IMR-90 (cell line): ENCODE results near the gene SLC43A2. TPM values are rescaled to one million over a fixed set of nuclear protein-coding genes. Genes with fewer than 3 reads are reported as not detected.

Experiments used
- ATAC-seq: fragments of 200-7000 bp; cut with Tn5 transposase; 2 replicates; pipeline ENCODE4 v1.9.1; 2020; ENCODE audit warnings: low read depth, mild to moderate bottlenecking, moderate library complexity
- BruUV-seq: library from RNA; stranded (reverse); fragments of 400-500 nt; replicated peaks from 2 replicates; lab custom pipeline; 2021; lab: Mats Ljungman, UMichigan
- CTCF ChIA-PET: fragments of 300-600 bp; formaldehyde crosslinking; extraction: SDS; loops from one replicate; lab custom pipeline; 2021; ENCODE audit warnings: antibody characterized with exemption; lab: Yijun Ruan, JAX
- POLR2A ChIA-PET: fragments of 300-600 bp; sonication (Branson Sonifier 250); formaldehyde crosslinking; loops from one replicate; lab custom pipeline; 2022; ENCODE audit warnings: antibody characterized with exemption; ENCODE audit not compliant: unreplicated experiment; lab: Charles Lee
- DNase-seq: peaks from one replicate; pipeline ENCODE4 v3.0.0; 2013
- H2AFZ ChIP-seq: replicated peaks from 2 replicates; pipeline ENCODE3; 2013; ENCODE audit warnings: low read length, mild to moderate bottlenecking; ENCODE audit not compliant: poor library complexity
- H2AK5ac ChIP-seq: 2 replicates; pipeline ENCODE4 v1.6.1; 2013; ENCODE audit warnings: low read depth, low read length, inconsistent platforms
- H2AK9ac ChIP-seq: replicated peaks from 2 replicates; pipeline ENCODE3; 2013; ENCODE audit warnings: mild to moderate bottlenecking, low read depth, low read length, moderate library complexity; ENCODE audit not compliant: poor library complexity
- H2BK120ac ChIP-seq: 2 replicates; pipeline ENCODE4 v1.6.1; 2013; ENCODE audit warnings: low read depth, low read length, inconsistent platforms
- H2BK15ac ChIP-seq: 3 replicates; pipeline ENCODE4 v1.6.1; 2013; ENCODE audit warnings: low read depth, low read length, inconsistent platforms
- H2BK20ac ChIP-seq: 2 replicates; pipeline ENCODE4 v1.6.1; 2013; ENCODE audit warnings: low read depth, mild to moderate bottlenecking, inconsistent platforms, low read length, moderate library complexity
- H2BK5ac ChIP-seq: 2 replicates; pipeline ENCODE4 v1.6.1; 2013; ENCODE audit warnings: mild to moderate bottlenecking, low read depth, low read length, inconsistent platforms; ENCODE audit not compliant: poor library complexity, severe bottlenecking
- H3K14ac ChIP-seq: replicated peaks from 2 replicates; pipeline ENCODE4 v1.6.1; 2013; ENCODE audit warnings: low read depth, low read length, inconsistent platforms
- H3K18ac ChIP-seq: 2 replicates; pipeline ENCODE4 v1.6.1; 2013; ENCODE audit warnings: low read depth, low read length, control low read depth
- H3K23ac ChIP-seq: 2 replicates; pipeline ENCODE4 v1.6.1; 2013; ENCODE audit warnings: low read depth, low read length, inconsistent platforms
- H3K27ac ChIP-seq: 2 replicates; pipeline ENCODE4 v1.5.1; 2013; ENCODE audit warnings: mild to moderate bottlenecking, control low read depth, low read length; ENCODE audit not compliant: insufficient read depth
- H3K27me3 ChIP-seq: 2 replicates; pipeline ENCODE4 v1.6.1; 2013; ENCODE audit warnings: low read length; ENCODE audit not compliant: control insufficient read depth, insufficient read depth
- H3K36me3 ChIP-seq: 2 replicates; pipeline ENCODE4 v1.6.1; 2013; ENCODE audit warnings: low read length, mixed read lengths; ENCODE audit not compliant: control insufficient read depth, insufficient read depth
- H3K4ac ChIP-seq: 2 replicates; pipeline ENCODE4 v1.6.1; 2013; ENCODE audit warnings: low read depth, low read length, inconsistent platforms
- H3K4me1 ChIP-seq: 2 replicates; pipeline ENCODE4 v1.6.1; 2013; ENCODE audit warnings: low read length, mixed read lengths; ENCODE audit not compliant: control insufficient read depth, insufficient read depth
- H3K4me2 ChIP-seq: 2 replicates; pipeline ENCODE4 v1.6.1; 2013; ENCODE audit warnings: low read depth, mild to moderate bottlenecking, control low read depth, low read length, moderate library complexity
- H3K4me3 ChIP-seq: 2 replicates; pipeline ENCODE4 v1.5.1; 2013; ENCODE audit warnings: low read depth, mild to moderate bottlenecking, control low read depth, low read length, moderate library complexity; ENCODE audit not compliant: insufficient read depth
- H3K56ac ChIP-seq: 2 replicates; pipeline ENCODE4 v1.6.1; 2013; ENCODE audit warnings: low read length, inconsistent platforms; ENCODE audit not compliant: insufficient read depth; ENCODE audit errors: extremely low read depth
- H3K79me1 ChIP-seq, 2 experiments: 2 replicates each; pipeline ENCODE4 v1.6.1; 2013; ENCODE audit warnings: low read length in 2 of 2, inconsistent platforms in 1 of 2, low read depth in 1 of 2
- H3K9ac ChIP-seq: 2 replicates; pipeline ENCODE4 v1.6.1; 2013; ENCODE audit warnings: low read depth, low read length, control low read depth
- H3K9me1 ChIP-seq: 2 replicates; pipeline ENCODE4 v1.6.1; 2013; ENCODE audit warnings: low read length, inconsistent platforms; ENCODE audit not compliant: insufficient read depth
- H3K9me3 ChIP-seq: 2 replicates; pipeline ENCODE4 v1.6.1; 2013; ENCODE audit warnings: low read length; ENCODE audit not compliant: control insufficient read depth, insufficient read depth
- H4K20me1 ChIP-seq: 2 replicates; pipeline ENCODE4 v1.6.1; 2013; ENCODE audit warnings: low read length, inconsistent platforms; ENCODE audit not compliant: insufficient read depth
- H4K5ac ChIP-seq: 2 replicates; pipeline ENCODE4 v1.6.1; 2013; ENCODE audit warnings: mild to moderate bottlenecking, low read depth, low read length, control low read depth
- H4K8ac ChIP-seq, 2 experiments: 2 replicates each; pipeline ENCODE4 v1.6.1; 2013; ENCODE audit warnings: low read depth in 2 of 2, low read length in 2 of 2, control low read depth in 1 of 2, inconsistent platforms in 1 of 2
- H4K91ac ChIP-seq: 2 replicates; pipeline ENCODE4 v1.6.1; 2013; ENCODE audit warnings: low read depth, low read length, inconsistent platforms; ENCODE audit not compliant: insufficient read depth
- BHLHE40 ChIP-seq: fragments of 150-350 bp; IDR thresholded peaks from 2 replicates; pipeline ENCODE4 v1.6.1; 2016; ENCODE audit warnings: mild to moderate bottlenecking, low read depth, low read length
- CEBPB ChIP-seq: IDR thresholded peaks from 2 replicates; pipeline ENCODE4 v1.6.1; 2012; ENCODE audit warnings: low read depth, low read length, improper control_type of control experiment
- MAFK ChIP-seq: IDR thresholded peaks from 2 replicates; pipeline ENCODE4 v1.6.1; 2012; ENCODE audit warnings: low read depth, low read length, improper control_type of control experiment
- MAZ ChIP-seq: IDR thresholded peaks from 2 replicates; pipeline ENCODE4 v1.6.1; 2012; ENCODE audit warnings: low read depth, mild to moderate bottlenecking, low read length, improper control_type of control experiment, moderate library complexity, borderline replicate concordance
- POLR2A ChIP-seq: IDR thresholded peaks from 2 replicates; pipeline ENCODE4 v1.6.1; 2012; ENCODE audit warnings: mild to moderate bottlenecking, low read depth, low read length
- SMC3 ChIP-seq: fragments of 150-350 bp; IDR thresholded peaks from 2 replicates; pipeline ENCODE4 v1.6.1; 2016; ENCODE audit warnings: low read depth, mild to moderate bottlenecking, antibody characterized with exemption, low read length, moderate library complexity
- WGBS, 2 experiments: methylation state at CpG; one replicate each; pipeline versions ENCODE4 v1.1.5 to v1.1.7; 2013; ENCODE audit warnings: missing lambda C conversion rate in 2 of 2; ENCODE audit not compliant: insufficient read length in 1 of 2; ENCODE audit errors: extremely low coverage in 2 of 2; 5-methylcytosine and 5-hydroxymethylcytosine counted together
- dilution Hi-C: fragments of 300-500 bp; cut with HindIII; formaldehyde crosslinking; loops from one replicate; pipeline ENCODE4 v1.14.3; 2018; ENCODE audit warnings: low sequenced_read_pairs; ENCODE audit not compliant: unreplicated experiment
- in situ Hi-C: fragments of 300-500 bp; cut with MboI; formaldehyde crosslinking; loops from 3 replicates; pipeline ENCODE4 v1.14.3; 2019; ENCODE audit warnings: low sequenced_read_pairs, inconsistent platforms, mixed read lengths
- intact Hi-C: fragments of 100-400 bp; cut with micrococcal nuclease; formaldehyde crosslinking; loops from 2 replicates; pipeline ENCODE4 v1.10.0; 2022
- polyA plus RNA-seq, 3 experiments: library from polyadenylated mRNA; depleted of rRNA; stranded (reverse); fragments of >200 nt; gene quantifications; 2 replicates each; pipeline ENCODE4 v1.2.3, GENCODE V29; 2012; ENCODE audit warnings: low replicate concordance in 1 of 3
- total RNA-seq: library from RNA; depleted of rRNA; stranded (reverse); fragments of >200 nt; gene quantifications from 2 replicates; pipeline ENCODE4 v1.2.3, GENCODE V29; 2012
- TF ChIP-seq, protein P1 (sequence below): fragments of 150-350 bp; IDR thresholded peaks from 2 replicates; pipeline ENCODE4 v1.6.1; 2017; ENCODE audit warnings: mild to moderate bottlenecking, antibody characterized with exemption, low read length, low read depth
- TF ChIP-seq, protein P2 (sequence below): conservative IDR thresholded peaks from 2 replicates; pipeline ENCODE4 v1.5.1; 2012; ENCODE audit warnings: mild to moderate bottlenecking, low read depth, low read length, improper control_type of control experiment

The SLC43A2 gene
- total and polyA plus RNA-seq, 2 of the 4 experiments (the other 2 are of a cell fraction) = 3.8 to 9.0 TPM

DNA sequence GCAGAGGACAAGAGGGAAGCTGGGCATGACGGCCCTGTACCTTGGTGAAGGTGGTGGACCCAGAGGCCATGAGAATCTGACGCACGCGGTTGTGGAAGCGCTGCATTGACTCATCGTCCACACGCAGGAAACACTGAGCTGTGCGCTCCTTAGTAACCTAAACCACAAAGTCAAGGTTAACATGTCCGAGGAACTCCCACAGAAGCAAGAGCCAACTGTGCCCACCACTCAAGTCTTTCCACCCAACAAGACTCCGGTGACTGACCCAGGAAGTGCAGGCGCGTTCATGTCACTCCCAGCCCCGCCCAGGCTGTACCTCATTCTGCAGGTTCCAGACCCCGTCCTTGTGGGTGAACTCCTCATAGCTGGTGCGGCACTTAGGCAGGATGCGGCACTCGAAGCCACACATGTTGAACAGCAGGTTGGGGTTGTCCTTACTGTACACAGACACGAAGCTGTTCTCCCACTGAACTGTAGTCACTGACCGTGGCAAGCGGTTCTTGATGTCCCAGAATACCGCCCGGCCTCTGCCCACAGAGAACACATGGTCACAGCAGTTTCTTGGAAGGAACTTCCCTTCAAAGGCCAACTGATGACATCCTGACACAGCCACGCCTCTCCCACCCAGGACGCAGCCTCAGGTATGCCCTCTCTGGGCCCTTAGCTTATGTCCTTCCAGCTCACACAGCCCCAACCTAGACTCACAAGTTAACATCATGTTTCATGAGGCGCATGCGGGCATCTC is 44.6 kb upstream of the SLC43A2 start:
- Histone ChIP-seq H3K4me3 (no peak overlapping the region), H3K9ac (no peak overlapping the region), H2BK5ac (no peak overlapping the region), H3K23ac (no peak overlapping the region), H2AK9ac (peak overlapping the region; percentile 1), H2BK15ac (no peak overlapping the region), H2BK20ac (no peak overlapping the region), H4K5ac (no peak overlapping the region), H3K9me3 (no peaks in the 10 kb centered on the region), H3K4me1 (peaks cover 3% of the 10 kb centered on the region; the same call in 1 of the 2 replicates), H3K27me3 (no peaks in the 10 kb centered on the region), H3K27ac (no peak overlapping the region; the same call in 1 of the 2 replicates), H3K4me2 (no peak overlapping the region), H3K79me1 (peaks cover 37 to 51% of the 10 kb centered on the region in 2 experiments), H3K4ac (no peak overlapping the region), H4K20me1 (peaks cover 14% of the 10 kb centered on the region), H2BK120ac (no peak overlapping the region), H3K18ac (no peak overlapping the region), H3K36me3 (peaks cover 71% of the 10 kb centered on the region), H4K8ac (no peak overlapping the region), H4K91ac (no peak overlapping the region), H2AK5ac (no peak overlapping the region), H3K56ac (no peak overlapping the region), H3K9me1 (no peaks in the 10 kb centered on the region), H3K14ac (no peak overlapping the region), H2AFZ (no peak overlapping the region)
- POLR2A ChIA-PET = no interaction called here
- intact Hi-C loops = no loop called here
- CTCF ChIA-PET = interaction anchor here (1.0 kb wide), 1 partner anchor 110 kb away, joined by 3 read pairs; no protein-coding TSS in a partner anchor
- 92% methylated on average over 15 of the region's 26 CpGs; no CpG with 5 or more reads in 1 of the 2 experiments for WGBS, 2 experiments
- no peak for ATAC-seq
- DNase-seq = no peak
- TSS peak; percentile 18 for BruUV-seq
- in situ Hi-C loops = no loop called here
- dilution Hi-C loops = no loop called here
- TF ChIP-seq MAFK = no peak
- no peak for TF ChIP-seq SMC3
- no peak for TF ChIP-seq CEBPB
- no peak for TF ChIP-seq POLR2A
- TF ChIP-seq MAZ = no peak
- TF ChIP-seq BHLHE40 = no peak
- TF ChIP-seq, protein P1, sequence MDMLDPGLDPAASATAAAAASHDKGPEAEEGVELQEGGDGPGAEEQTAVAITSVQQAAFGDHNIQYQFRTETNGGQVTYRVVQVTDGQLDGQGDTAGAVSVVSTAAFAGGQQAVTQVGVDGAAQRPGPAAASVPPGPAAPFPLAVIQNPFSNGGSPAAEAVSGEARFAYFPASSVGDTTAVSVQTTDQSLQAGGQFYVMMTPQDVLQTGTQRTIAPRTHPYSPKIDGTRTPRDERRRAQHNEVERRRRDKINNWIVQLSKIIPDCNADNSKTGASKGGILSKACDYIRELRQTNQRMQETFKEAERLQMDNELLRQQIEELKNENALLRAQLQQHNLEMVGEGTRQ = no peak
- TF ChIP-seq, protein P2, sequence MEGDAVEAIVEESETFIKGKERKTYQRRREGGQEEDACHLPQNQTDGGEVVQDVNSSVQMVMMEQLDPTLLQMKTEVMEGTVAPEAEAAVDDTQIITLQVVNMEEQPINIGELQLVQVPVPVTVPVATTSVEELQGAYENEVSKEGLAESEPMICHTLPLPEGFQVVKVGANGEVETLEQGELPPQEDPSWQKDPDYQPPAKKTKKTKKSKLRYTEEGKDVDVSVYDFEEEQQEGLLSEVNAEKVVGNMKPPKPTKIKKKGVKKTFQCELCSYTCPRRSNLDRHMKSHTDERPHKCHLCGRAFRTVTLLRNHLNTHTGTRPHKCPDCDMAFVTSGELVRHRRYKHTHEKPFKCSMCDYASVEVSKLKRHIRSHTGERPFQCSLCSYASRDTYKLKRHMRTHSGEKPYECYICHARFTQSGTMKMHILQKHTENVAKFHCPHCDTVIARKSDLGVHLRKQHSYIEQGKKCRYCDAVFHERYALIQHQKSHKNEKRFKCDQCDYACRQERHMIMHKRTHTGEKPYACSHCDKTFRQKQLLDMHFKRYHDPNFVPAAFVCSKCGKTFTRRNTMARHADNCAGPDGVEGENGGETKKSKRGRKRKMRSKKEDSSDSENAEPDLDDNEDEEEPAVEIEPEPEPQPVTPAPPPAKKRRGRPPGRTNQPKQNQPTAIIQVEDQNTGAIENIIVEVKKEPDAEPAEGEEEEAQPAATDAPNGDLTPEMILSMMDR = no peak
